GM10266 (cell line): ENCODE data around the gene CD55.

Source experiments
- DNase-seq: peaks from one replicate; pipeline ENCODE4 v3.0.0; 2012; ENCODE audit errors: extremely low spot score
- CTCF ChIP-seq: IDR thresholded peaks from 2 replicates; pipeline ENCODE4 v1.5.1; 2012; ENCODE audit warnings: mild to moderate bottlenecking, low read depth; ENCODE audit not compliant: control insufficient read depth, insufficient read depth; ENCODE audit errors: missing control alignments

CD55 gene

GRCh38 chr1:207346513-207346912 is 25.0 kb downstream of the CD55 start:
- DNase-seq, result no peak
- no peak for TF ChIP-seq CTCF

GRCh38 chr1:207349979-207350378 is 28.5 kb downstream of the CD55 start:
- no peak for TF ChIP-seq CTCF
- no peak for DNase-seq

GRCh38 chr1:207352554-207352953 is 31.1 kb downstream of the CD55 start:
- no peak for TF ChIP-seq CTCF
- DNase-seq, result no peak

GRCh38 chr1:207355060-207355459 is 33.6 kb downstream of the CD55 start:
- TF ChIP-seq CTCF, result no peak
- DNase-seq, result no peak

GRCh38 chr1:207355513-207356295 is 34.2 kb downstream of the CD55 start:
- DNase-seq, result no peak
- TF ChIP-seq CTCF, result no peak

- DNase-seq, result no peak
- TF ChIP-seq CTCF, result no peak
Measured at GRCh38 chr1:207361029-207361428, 39.6 kb downstream of the CD55 start.

- no peak for DNase-seq
- no peak for TF ChIP-seq CTCF
Measured at GRCh38 chr1:207361889-207362288, 40.4 kb downstream of the CD55 start.
